GM12878 (cell line): Measurements from ENCODE around the gene MISP3. TPM values are rescaled to one million over a fixed set of nuclear protein-coding genes. Genes with fewer than 3 reads are reported as not detected.
A peak's percentile ranks its signal among the peaks of the same experiment; 100 is the strongest.

Experiments used
- ATAC-seq: fragments of 200-7000 bp; cut with Tn5 transposase; 3 replicates; pipeline ENCODE4 v1.9.1; 2020; ENCODE audit warnings: mild to moderate bottlenecking, moderate library complexity
- BruUV-seq: library from RNA; stranded (reverse); fragments of 400-500 nt; replicated peaks from 2 replicates; lab custom pipeline; 2021; lab: Mats Ljungman, UMichigan
- CTCF ChIA-PET: fragments of 300-600 bp; sonication (Branson Sonifier 250); formaldehyde crosslinking; extraction: SDS; loops from one replicate; lab custom pipeline; 2021; ENCODE audit warnings: inconsistent platforms; lab: Yijun Ruan, JAX
- POLR2A ChIA-PET: fragments of 350-600 bp; formaldehyde crosslinking; extraction: SDS; loops from one replicate; lab custom pipeline; 2021; ENCODE audit warnings: inconsistent platforms; lab: Charles Lee
- RAD21 ChIA-PET: fragments of 300-600 bp; sonication (Branson Sonifier 250); formaldehyde crosslinking; loops from one replicate; lab custom pipeline; 2023; ENCODE audit warnings: antibody characterized with exemption; ENCODE audit not compliant: unreplicated experiment; lab: Charles Lee
- SMC1A ChIA-PET: fragments of 300-600 bp; sonication (Branson Sonifier 250); formaldehyde crosslinking; loops from one replicate; lab custom pipeline; 2023; ENCODE audit not compliant: unreplicated experiment, uncharacterized antibody; lab: Charles Lee
- DNase-seq: peaks from one replicate; pipeline ENCODE4 v3.0.0-alpha.2; 2011; ENCODE audit warnings: low read depth, low spot score
- FAIRE-seq: peaks from 3 replicates; lab custom pipeline; 2011; peaks lifted over from hg19 to GRCh38; lab: Jason Lieb, UNC
- H2AFZ ChIP-seq: 2 replicates; pipeline ENCODE4 v1.6.0; 2011; ENCODE audit warnings: low read depth, low read length, control low read depth; ENCODE audit not compliant: control insufficient read depth
- H3K27ac ChIP-seq: 2 replicates; pipeline ENCODE4 v1.5.1; 2011; ENCODE audit warnings: control low read depth; ENCODE audit not compliant: control insufficient read depth, insufficient read depth
- H3K27me3 ChIP-seq, 2 experiments: replicated peaks in 1 of 2; 2 replicates each; pipeline versions ENCODE4 v1.6.0 to v1.6.1; 2011; ENCODE audit warnings: low read length in 1 of 2; ENCODE audit not compliant: control insufficient read depth in 2 of 2, insufficient read depth in 2 of 2
- H3K36me3 ChIP-seq, 2 experiments: 2 replicates each; pipeline ENCODE4 v1.5.1; 2011; ENCODE audit warnings: low read length in 1 of 2; ENCODE audit not compliant: control insufficient read depth in 2 of 2, insufficient read depth in 2 of 2
- H3K4me1 ChIP-seq: 2 replicates; pipeline ENCODE4 v1.6.1; 2011; ENCODE audit warnings: mild to moderate bottlenecking, low read length, moderate library complexity, mixed read lengths; ENCODE audit not compliant: control insufficient read depth, insufficient read depth
- H3K4me2 ChIP-seq: 2 replicates; pipeline ENCODE4 v1.6.0; 2011; ENCODE audit warnings: control low read depth; ENCODE audit not compliant: control insufficient read depth, insufficient read depth
- H3K4me3 ChIP-seq: fragments of 200-600 bp; sonication (generic); 2 replicates; pipeline ENCODE4 v1.5.1; 2016
- H3K79me2 ChIP-seq: 2 replicates; pipeline ENCODE4 v1.6.0; 2011; ENCODE audit warnings: low read length; ENCODE audit not compliant: control insufficient read depth, insufficient read depth
- H3K9ac ChIP-seq: 2 replicates; pipeline ENCODE4 v1.8.0; 2011; ENCODE audit warnings: low read length, control low read depth, mixed read lengths; ENCODE audit not compliant: control insufficient read depth, insufficient read depth
- H3K9me3 ChIP-seq: replicated peaks from 3 replicates; pipeline ENCODE4 v1.5.1; 2011; ENCODE audit warnings: mild to moderate bottlenecking, low read length; ENCODE audit not compliant: control insufficient read depth, insufficient read depth
- H4K20me1 ChIP-seq: 2 replicates; pipeline ENCODE4 v1.6.0; 2011; ENCODE audit not compliant: control insufficient read depth, insufficient read depth
- CEBPZ ChIP-seq: fragments of 150-350 bp; IDR thresholded peaks from 2 replicates; pipeline ENCODE4 v1.6.1; 2016; ENCODE audit warnings: low read depth, low read length
- CTCF ChIP-seq, 3 experiments: IDR thresholded peaks in 2 of 3; conservative IDR thresholded peaks in 1 of 3; 2 replicates each; pipeline ENCODE4 v1.5.1; 2011; ENCODE audit warnings: low read depth in 3 of 3, low read length in 3 of 3, mild to moderate bottlenecking in 3 of 3, control low read depth in 2 of 3, moderate library complexity in 2 of 3, inconsistent platforms in 1 of 3, mixed read lengths in 1 of 3; ENCODE audit not compliant: control insufficient read depth in 2 of 3, insufficient read depth in 1 of 3; ENCODE audit errors: extremely low read depth in 1 of 3
- DPF2 ChIP-seq: fragments of 450-650 bp; IDR thresholded peaks from 2 replicates; pipeline ENCODE4 v1.6.1; 2017; ENCODE audit warnings: mild to moderate bottlenecking
- EGR1 ChIP-seq, 2 experiments: IDR thresholded peaks; 1 replicate in 1 of 2; 2 replicates in 1 of 2; pipeline ENCODE4 v1.6.1; 2011 to 2012; ENCODE audit warnings: low read depth in 2 of 2, low read length in 2 of 2, borderline replicate concordance in 1 of 2, mild to moderate bottlenecking in 1 of 2, moderate library complexity in 1 of 2
- FOS ChIP-seq: IDR thresholded peaks from 3 replicates; pipeline ENCODE4 v1.6.1; 2011; ENCODE audit warnings: borderline replicate concordance; ENCODE audit not compliant: insufficient read length; ENCODE audit errors: extremely low read depth
- HDAC6 ChIP-seq: fragments of 200-600 bp; sonication (generic); IDR thresholded peaks from one replicate; pipeline ENCODE4 v1.8.0; 2017; ENCODE audit warnings: antibody characterized with exemption; ENCODE audit not compliant: unreplicated experiment
- IKZF1 ChIP-seq: fragments of 450-650 bp; conservative IDR thresholded peaks from 2 replicates; pipeline ENCODE4 v1.6.1; 2017; ENCODE audit warnings: antibody characterized with exemption, mild to moderate bottlenecking
- IRF3 ChIP-seq: fragments of 450-650 bp; IDR thresholded peaks from 2 replicates; pipeline ENCODE4 v1.6.1; 2014; ENCODE audit warnings: mild to moderate bottlenecking
- LARP7 ChIP-seq: fragments of 450-650 bp; IDR thresholded peaks from 2 replicates; pipeline ENCODE4 v1.6.1; 2017; ENCODE audit warnings: mild to moderate bottlenecking
- NFIC ChIP-seq: IDR thresholded peaks from 2 replicates; pipeline ENCODE4 v1.6.1; 2012; ENCODE audit warnings: low read depth, mild to moderate bottlenecking, inconsistent platforms, low read length, moderate library complexity
- SIN3A ChIP-seq: IDR thresholded peaks from 2 replicates; pipeline ENCODE4 v1.6.1; 2012; ENCODE audit warnings: low read depth, low read length, improper control_type of control experiment
- SRF ChIP-seq, 2 experiments: IDR thresholded peaks; 2 replicates each; pipeline ENCODE4 v1.6.1; 2011; ENCODE audit warnings: low read depth in 2 of 2, low read length in 2 of 2, mild to moderate bottlenecking in 1 of 2, moderate library complexity in 1 of 2
- SUZ12 ChIP-seq: fragments of 200-600 bp; sonication (generic); IDR thresholded peaks from one replicate; pipeline ENCODE4 v1.6.1; 2018; ENCODE audit warnings: antibody characterized with exemption, mild to moderate bottlenecking; ENCODE audit not compliant: unreplicated experiment
- ZNF207 ChIP-seq: fragments of 450-650 bp; IDR thresholded peaks from 2 replicates; pipeline ENCODE4 v1.6.1; 2014; ENCODE audit warnings: antibody characterized with exemption, mild to moderate bottlenecking, borderline replicate concordance
- ZNF217 ChIP-seq: fragments of 450-650 bp; IDR thresholded peaks from 2 replicates; pipeline ENCODE4 v1.6.1; 2017; ENCODE audit warnings: antibody characterized with exemption, mild to moderate bottlenecking
- WGBS: methylation state at CpG from one replicate; pipeline ENCODE4 v1.1.6; 2016; ENCODE audit warnings: low lambda C conversion rate; ENCODE audit not compliant: insufficient replicate concordance, insufficient coverage; ENCODE audit errors: missing lambda C conversion rate; 5-methylcytosine and 5-hydroxymethylcytosine counted together
- in situ Hi-C: fragments of 300-500 bp; cut with MboI; formaldehyde crosslinking; loops from 9 replicates; pipeline ENCODE4 v1.14.3; 2018; ENCODE audit warnings: mixed read lengths
- intact Hi-C: fragments of 100-400 bp; cut with micrococcal nuclease; formaldehyde crosslinking; loops from one replicate; pipeline ENCODE4 v1.14.2; 2022; ENCODE audit not compliant: unreplicated experiment
- polyA plus RNA-seq, 11 experiments: library from polyadenylated mRNA; depleted of rRNA in 4 of 11; unstranded in 6 of 11; stranded (reverse) in 5 of 11; fragments of >200 nt; fragmentation: Nextera tagmentation in 4 of 11; fragmentation: Illumina TruSeq in 1 of 11; extraction: Ambion mirVana in 4 of 11; extraction: Trizol in 1 of 11; gene quantifications; 1 replicate in 1 of 11; 2 replicates in 10 of 11; pipeline versions ENCODE4 v1.2.1 to v1.2.3, GENCODE V29; 2011 to 2016; ENCODE audit warnings: inconsistent platforms in 2 of 11, missing spikeins in 2 of 11, low read depth in 1 of 11
- total RNA-seq, 4 experiments: library from RNA; depleted of rRNA in 3 of 4; stranded (reverse); fragments of >200 nt in 3 of 4; fragmentation: Illumina TruSeq in 1 of 4; extraction: Trizol in 1 of 4; gene quantifications; 2 replicates each; pipeline versions ENCODE4 v1.2.1 to v1.2.3, GENCODE V29; 2013 to 2021

MISP3 gene
- total and polyA plus RNA-seq, 10 of the 15 experiments (the other 5 are each of a cell fraction or from before 2014, with no cell fraction given), result 0.07 to 1.4 (median 0.64) TPM

- Histone ChIP-seq H3K9me3 (no peaks in the 10 kb centered on the region), H3K4me1 (peaks cover 19% of the 10 kb centered on the region), H3K79me2 (no peaks in the 10 kb centered on the region), H2AFZ (peak overlapping the region; percentile 87), H4K20me1 (no peaks in the 10 kb centered on the region), H3K36me3 (no peaks in the 10 kb centered on the region), H3K4me2 (peak overlapping the region; percentile 100), H3K4me3 (peak overlapping the region; percentile 81), H3K27ac (no peak overlapping the region), H3K9ac (peak overlapping the region; percentile 42; the same call in 1 of the 2 replicates), H3K27me3 (no peaks in the 10 kb centered on the region)
- ChIA-PET POLR2A (interaction anchor here (0.5 to 1.1 kb wide), 6 partner anchors 9 to 126 kb away, joined by 3 to 6 read pairs (median 4); partner anchors contain the start of gene ASF1B), RAD21 (interaction anchor here (0.6 to 3.0 kb wide), 7 partner anchors 41 to 280 kb away, joined by 3 to 15 read pairs (median 4); partner anchors contain the start of genes ASF1B and IL27RA), CTCF (interaction anchor here (0.6 to 6.7 kb wide), 16 partner anchors 9 to 476 kb away, joined by 3 to 152 read pairs (median 10); partner anchors contain the start of genes ASF1B, IL27RA, NANOS3 and RLN3), SMC1A (interaction anchor here (1.9 to 5.4 kb wide), 3 partner anchors 14 to 193 kb away, joined by 6 to 47 read pairs (median 20); partner anchors contain the start of gene NANOS3)
- WGBS, result under 1% methylated on average over 52 of the region's 106 CpGs
- BruUV-seq, result no TSS peak
- FAIRE-seq (peak; percentile 70), DNase-seq (no peak), ATAC-seq (peak; percentile 65)
- in situ Hi-C loops, result loop anchor here (5.0 to 25.0 kb wide), 3 partner anchors 191 to 786 kb away; no protein-coding TSS in a partner anchor
- intact Hi-C loops, result loop anchor here (5.0 kb wide), 1 partner anchor 274 kb away; no protein-coding TSS in a partner anchor
- TF ChIP-seq DPF2 (peak; percentile 53; the same call in 1 of the 2 replicates), SUZ12 (no peak), LARP7 (peak; percentile 86), SRF (IDR thresholded peaks at IDR 0.05; ENCODE audit: low read depth in 2 of 2, low read length in 2 of 2) (0 out of 4 replicates have a peak, but pooled peaks of 1 of the 2 experiments have one; percentile 21), IKZF1 (peak; percentile 82), EGR1 (IDR thresholded peaks at IDR 0.05; ENCODE audit: borderline replicate concordance in 1 of 2, low read depth in 2 of 2, low read length in 2 of 2) (no peak; a peak in 1 of 3 replicates), FOS (no peak), IRF3 (no peak), CTCF (IDR thresholded peaks at IDR 0.05 in 2 of 3, conservative IDR thresholded peaks at IDR 0.05 in 1 of 3; ENCODE audit: control insufficient read depth in 2 of 3, extremely low read depth in 1 of 3, insufficient read depth in 1 of 3, low read depth in 3 of 3, low read length in 3 of 3) (peak; percentile 41 to 70 (median 44); a peak in 5 of 6 replicates), HDAC6 (peak; percentile 99), ZNF217 (peak; percentile 70), ZNF207 (no peak), NFIC (no peak), CEBPZ (no peak), SIN3A (peak; percentile 12; the same call in 1 of the 2 replicates)
Observed at GRCh38 chr19:14073261-14073924, 807 bp downstream of the MISP3 start.
